Kasumi-1 (cell line): Measurements from ENCODE around the gene CCNE1.

Experiments
- DNase-seq, 2 experiments: peaks; one replicate each; lab custom pipeline; 2025; lab: John Stamatoyannopoulos, UW

CCNE1 gene

DNA sequence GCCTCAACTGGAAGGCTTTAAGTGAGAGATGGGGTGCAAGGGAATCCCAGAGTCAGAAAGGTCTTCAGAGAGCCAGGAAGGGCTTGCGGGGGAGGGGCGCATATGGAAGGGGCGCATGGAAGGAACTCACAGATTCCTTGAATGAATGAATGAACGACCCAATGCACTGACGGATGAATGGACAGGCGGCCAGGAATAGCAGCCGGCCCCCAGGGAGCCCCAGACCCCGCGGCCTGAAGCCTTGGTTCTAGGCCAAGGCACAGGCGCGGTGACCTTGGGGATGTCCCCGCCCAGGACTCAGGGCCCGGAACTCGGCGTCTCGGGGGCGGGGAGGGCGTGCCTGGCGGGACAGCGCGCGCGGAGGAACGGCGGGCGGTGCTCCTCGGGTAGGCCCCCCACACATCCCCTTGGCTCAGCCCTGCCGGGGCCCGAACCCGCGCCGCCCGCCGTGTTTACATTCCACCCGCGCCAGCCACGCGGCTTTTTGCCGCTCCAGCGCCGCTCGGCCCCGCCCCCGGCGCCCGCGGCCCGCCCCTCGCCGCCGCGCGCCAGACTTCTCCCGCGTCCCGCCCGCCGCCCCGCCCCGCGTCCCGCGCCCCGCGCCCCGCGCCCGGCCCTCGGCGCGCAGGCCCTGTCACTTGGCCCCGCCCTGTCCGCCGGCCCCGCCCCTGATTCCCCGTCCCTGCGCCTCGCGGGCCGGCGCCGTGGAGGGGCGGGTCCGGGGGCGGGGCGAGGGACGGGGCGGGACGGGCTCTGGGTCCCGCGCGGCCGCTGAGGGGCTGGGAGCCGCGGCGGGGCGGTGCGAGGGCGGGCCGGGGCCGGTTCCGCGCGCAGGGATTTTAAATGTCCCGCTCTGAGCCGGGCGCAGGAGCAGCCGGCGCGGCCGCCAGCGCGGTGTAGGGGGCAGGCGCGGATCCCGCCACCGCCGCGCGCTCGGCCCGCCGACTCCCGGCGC, at the start of gene CCNE1:
TSS of gene CCNE1 (plus strand) at position 867 of the 955 bp plus-strand sequence. CDS start 565 bp downstream, outside the sequence.
- peak; percentile 65 to 79 for DNase-seq

DNA sequence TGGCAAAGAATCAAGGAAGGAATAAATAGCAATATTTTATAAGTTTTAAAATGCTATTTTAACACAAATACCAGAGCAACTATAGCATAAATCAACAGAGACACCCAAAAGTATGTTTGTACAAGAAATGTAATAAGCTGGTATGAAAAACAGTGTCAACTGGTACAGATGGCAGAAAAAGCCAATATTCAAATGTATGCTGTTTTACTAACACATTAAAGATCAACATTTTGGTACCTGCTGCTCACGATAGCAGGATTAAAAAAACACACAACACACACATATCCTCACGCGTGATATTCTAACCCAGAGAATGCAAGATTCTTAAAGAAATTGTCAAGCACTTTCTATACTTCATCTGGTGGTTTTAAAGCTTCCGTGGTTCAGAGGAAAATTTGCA, 48.6 kb upstream of the CCNE1 start:
- DNase-seq = no peak

DNA sequence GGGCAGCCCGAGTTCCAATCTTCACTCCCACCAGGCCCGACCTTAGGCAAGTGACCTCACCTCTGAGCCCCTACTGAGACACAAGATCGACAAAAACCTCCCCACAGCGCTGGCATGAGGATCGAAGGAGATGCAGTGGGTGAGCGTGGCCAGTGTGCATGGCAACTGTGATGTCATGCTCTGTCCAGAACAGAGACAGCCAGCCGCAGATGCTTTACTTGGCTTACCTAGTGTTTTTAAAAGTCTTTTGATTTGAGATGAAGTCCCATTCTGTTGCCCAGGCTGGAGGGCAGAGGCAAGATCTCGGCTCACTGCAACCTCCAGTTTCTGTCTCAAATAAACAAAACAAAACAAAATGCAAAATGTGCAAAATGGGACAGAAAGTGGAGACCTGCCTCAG, 47.4 kb upstream of the CCNE1 start:
- DNase-seq = no peak

DNA sequence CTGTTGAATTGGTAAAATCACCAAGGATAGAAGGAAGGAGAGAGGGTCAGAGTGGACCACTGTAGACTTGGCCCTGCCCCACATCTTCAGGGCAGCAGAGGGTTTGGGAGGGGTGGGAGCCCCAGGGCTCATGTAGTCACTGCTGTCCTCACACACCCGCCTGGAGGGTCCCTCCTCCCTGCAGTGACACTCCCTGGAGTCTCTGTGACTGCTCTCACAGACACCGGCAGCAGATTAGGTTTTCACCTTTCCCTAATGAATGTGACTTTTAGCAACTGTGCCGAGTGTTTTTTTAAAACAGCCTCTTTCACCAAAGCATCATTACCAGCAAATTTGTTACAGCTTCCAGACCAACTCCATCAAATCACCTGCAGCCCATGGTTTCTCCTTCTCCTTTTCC, 45.7 kb upstream of the CCNE1 start:
- no peak for DNase-seq

DNA sequence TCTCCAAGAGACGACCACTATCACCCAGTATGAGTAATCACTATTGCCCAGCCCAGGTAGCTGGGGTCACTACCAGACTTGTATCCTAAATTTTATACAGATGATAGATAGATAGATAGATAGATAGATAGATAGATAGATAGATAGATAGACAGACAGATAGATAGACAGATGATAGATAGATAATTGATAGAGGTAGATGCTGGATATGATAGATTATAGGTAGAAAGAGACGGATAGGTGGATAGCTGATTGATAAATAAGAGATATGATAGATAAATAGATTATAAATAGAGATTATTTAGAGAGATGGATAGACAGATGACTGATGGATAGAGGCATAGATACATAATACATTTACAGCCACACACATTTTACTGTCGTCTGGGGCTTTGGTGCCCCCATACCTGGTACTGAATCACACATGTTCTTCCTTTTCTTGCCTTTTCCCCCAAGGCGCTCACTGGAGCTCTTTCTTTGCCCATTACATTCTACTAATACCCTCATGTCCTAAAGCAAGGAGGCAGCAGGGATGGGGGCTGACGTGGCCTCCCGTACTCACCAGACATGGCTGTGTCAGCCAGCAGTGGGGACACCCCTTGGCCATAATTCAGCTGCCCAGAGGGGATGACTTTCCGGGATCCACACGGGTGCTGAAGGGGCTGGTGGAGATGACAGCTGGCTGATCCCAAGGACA, 44.6 kb upstream of the CCNE1 start:
- DNase-seq = no peak

DNA sequence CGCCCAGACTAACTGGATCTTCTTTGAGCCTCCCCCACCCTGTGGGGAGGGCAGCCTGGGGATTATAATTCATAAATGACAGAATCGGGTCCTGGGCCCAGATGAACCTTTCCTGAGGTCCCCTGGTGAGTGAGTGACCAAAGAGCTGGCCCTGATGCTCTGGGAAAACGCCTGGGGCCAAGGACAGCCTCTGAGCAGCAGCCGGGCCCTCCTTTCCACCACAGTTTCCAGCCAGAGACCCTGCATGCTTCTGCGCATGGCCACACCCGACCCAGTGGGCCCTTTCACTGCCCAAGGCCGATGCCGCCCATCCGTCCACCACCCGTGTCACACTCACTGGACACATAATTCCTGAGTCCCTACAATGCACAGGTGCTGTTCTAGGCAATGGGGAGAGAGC, 43.6 kb upstream of the CCNE1 start:
- no peak for DNase-seq

DNA sequence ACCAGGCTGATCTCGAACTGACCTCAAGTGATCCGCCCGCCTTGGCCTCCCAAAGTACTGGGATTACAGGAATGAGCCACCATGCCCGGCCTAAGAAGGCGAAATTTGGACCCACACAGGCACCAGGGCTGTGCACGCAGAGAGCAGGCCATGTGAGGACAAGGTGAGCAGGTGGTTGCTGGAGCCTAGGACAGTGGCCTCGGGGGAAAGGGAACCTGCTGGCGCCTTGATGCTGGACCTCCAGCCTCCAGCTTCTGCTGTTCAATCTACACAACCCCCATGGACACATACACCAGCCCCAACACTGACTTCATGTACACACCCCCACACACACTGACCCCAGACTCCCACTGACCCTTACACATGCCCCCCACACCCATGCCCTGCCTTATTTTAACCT, 41.8 kb upstream of the CCNE1 start:
- no peak for DNase-seq

DNA sequence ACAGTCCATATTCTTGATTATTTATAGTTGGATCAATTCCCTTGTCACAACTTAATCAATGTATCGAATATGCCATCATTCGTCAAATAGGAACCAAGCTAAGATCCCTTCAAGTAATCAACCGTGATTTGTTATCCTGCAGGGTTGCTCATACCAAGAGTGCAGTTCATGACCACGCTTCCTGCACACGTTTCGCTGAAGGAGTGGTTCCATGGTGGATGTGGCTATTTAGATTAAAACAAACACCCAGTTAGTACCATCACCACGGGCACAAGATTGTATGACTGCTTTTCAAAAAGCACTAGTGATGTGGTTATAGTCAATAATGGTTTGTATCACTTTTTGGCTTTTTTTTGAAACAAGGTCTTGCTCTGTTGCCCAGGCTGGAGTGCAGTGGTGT, 41.1 kb upstream of the CCNE1 start:
- DNase-seq = no peak

DNA sequence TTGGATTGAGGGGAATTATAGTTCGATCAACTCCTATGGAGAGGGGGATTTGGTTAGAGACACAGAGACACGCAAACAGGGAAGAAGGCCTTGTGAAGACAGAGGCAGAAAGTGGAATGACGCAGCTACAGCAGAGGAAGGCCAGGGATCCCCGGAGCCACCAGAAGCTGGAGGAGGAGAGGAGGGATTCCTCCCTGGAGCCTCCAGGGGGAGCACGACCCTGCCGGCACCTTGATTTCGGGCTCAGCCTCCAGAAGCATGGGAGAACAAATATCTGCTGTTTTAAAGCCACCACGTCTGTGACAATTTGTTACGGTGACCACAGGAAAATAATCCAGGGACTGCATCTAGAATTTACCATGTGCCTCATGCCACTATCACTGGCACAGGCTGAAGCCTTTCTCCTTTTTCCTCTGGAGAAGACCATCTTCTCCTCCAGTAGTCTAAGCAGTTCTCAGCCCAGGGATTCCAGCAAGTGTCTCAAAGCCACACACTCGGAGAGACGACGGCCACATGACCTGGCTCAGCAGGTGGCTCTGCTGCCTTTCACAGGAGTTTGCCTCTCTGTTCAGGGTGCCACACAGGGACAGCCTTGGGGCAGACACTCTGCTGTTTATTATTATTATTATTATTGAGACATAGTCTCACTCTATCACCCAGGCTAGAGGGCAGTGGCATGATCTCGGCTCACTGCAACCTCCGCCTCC, 39.9 kb upstream of the CCNE1 start:
- DNase-seq = peak; percentile 54 to 71

DNA sequence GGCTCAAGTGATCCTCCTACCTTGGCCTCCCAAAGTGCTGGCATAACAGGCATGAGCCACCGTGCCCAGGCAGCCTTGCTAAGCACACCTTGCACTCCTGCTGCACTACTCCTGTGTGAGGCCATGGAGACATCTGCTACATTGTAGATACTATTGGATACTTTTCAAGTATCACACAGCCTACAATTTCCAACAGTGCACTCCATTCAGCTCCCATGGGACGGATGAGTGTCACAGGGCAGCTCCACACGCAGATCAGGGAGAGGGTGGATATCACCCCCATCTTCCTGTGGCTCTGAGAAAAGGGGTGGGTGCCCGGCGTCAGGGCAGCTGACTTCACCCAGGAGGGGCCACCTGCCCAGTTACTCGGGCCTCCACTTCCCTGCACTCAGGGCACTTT, 39.1 kb upstream of the CCNE1 start:
- DNase-seq = no peak

DNA sequence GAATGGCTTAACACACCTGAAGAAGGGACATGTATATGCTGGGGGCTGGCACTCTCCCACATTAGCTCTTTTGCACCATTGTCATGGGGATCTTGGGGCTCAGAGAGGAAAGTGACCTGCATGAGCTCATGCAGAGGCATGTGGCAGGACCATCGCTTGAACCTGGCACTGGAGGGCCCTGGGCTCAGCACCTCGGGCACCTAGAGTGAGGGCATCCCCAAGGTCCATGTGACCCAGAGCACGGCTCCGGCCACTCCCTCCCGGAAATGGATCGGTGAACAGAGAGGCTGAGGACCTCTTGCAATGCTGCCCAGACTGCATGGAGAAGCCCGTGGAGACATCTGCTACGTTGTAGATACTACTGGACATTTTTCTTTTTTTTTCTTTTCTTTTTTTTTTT, 38.6 kb upstream of the CCNE1 start:
- no peak for DNase-seq

DNA sequence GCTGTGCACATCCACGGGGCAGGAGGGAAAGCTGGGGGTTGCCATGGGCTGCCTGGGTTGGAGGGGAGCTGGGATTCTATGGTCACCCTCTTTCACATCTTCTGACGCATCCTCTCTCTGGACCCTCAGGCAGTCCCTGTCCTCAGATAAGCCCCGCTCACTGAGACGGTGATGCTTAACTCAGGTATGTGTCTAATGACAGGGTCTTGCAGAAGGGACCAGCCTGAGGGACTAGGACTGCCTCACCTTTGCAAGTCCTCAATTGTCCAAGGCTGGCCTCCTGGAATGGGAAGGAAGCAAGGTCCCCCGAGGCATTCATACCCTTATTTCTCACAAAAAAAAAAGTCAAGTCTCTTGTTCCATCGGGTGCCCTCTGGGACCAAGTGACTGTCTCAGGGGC, 37.7 kb upstream of the CCNE1 start:
- no peak for DNase-seq

DNA sequence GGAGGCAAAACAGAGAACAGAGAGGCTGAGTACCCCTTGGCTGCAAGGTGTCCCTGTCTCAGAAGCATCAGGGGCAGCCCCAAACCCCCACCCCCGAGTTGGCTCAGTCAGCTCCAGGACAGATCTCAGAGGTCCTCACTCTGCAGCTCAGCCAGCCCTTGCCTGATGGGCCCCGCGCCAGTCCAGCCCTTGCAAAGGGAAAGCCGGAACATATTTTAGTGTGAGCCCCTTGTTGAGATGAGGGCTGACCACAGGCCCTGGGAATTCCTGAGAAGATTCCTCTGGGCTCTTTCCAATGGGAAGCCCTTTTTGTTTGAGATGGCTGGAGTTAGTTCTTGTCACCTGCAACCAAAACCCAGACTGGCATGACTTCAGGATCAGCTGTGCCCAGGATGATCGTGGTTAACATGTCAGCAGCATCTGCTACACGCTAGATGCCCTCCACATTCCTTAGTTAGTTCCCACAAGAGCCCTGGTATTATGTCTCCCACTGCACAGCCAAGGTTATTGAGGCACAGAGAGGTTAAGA, 33.9 kb upstream of the CCNE1 start:
- DNase-seq = no peak

DNA sequence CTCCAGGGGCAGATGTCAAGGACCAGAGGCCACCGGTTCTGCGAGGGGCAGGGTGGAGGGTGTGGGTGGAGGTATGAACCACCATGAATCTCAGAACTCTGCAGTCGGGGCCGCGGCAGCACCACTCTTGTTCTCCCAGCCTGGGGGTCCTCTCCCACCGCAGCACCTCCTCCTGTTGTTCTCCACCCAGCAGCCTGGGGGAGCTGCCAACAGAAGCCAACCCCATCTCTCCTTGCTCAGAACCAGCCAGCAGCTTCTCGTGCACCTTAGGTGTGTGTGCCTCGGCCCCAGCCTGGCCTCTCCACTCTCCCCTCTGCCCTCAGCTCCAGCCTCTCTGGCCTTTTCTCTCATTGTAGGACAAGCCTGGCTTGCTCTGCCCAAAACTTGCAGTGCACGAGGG, 31.9 kb upstream of the CCNE1 start:
- DNase-seq = peak; percentile 24 to 32

DNA sequence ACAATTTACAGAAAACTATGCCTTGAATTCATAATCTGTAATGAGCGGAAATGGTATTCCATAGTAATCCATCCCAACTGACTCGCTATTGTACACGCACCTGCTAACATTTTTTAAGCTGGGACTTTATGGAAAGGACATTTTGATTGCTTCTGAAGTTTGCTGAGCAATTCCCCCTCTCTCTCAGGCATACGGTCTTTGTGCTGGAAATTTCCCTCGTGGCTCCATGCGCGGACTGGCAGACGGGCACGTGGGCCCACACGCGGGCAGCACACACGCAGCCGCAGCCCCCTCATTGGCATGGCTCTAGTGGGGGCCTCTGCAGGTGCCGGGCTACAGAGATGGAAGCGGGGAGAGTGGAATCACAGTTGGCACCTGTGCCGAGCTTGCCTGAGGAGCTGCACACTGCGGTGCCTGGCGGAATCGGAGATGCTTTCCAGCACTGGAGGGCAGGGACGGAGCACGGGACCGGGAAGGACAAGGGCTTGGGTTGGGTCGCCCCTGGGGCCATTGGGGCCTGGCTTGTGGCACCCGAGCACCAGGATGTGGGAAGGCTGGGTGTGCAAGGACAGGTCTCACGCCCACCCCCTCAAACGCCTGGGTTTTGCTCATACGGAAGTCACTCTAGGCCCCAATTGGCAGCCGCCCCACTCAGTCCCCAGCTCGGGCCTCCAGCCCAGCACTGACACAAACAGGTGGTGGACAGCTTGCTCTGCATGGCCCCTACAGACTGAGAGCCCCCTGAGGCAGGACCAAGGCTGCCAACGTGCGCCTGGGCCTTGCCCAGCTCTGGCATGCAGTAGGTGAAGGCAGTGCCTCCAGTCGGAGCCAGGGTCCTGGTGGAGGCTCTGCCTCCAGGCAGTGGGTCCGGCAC, 30.2 kb upstream of the CCNE1 start:
- no peak for DNase-seq

DNA sequence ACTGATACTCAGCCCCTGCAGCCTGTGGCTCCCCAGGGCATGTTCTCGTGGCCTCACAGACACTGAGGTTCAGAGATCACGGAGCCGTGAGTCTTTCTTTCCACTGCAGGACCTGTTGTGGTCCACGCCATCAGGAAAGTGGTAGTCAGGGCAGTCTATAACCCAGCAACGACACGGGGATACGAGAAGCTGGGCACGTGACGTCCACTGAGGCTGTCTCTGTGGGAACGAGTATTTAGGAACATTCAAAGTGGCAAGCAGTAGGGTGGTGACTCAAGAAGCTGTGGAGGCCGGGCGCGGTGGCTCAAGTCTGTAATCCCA, 29.6 kb upstream of the CCNE1 start:
- DNase-seq = no peak

DNA sequence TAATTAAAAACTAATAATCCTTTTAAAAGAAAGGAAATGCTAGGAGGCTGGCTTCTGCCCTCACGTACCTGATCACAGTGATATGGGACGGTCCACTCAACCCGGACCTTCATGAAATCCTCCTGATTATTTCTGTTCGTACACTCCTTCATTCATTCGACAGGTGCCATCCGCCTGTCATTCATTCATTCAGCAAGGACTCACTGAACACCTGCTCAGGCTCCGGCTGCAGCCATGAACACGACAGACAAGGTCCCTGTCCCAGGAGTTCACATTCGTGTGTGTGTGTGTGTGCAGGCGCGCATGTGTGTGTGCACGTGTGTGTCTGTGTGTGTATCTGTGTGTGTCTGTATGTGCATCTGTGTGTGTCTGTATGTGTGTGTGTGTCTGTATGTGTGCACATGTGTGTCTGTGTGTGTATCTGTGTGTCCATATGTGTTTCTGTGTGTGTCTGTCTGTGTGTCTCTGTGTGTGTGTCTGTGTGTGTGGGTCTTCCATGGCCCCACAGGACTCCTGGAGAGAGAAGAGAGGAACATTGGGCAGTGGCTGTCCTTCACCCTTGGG, 28.1 kb upstream of the CCNE1 start:
- no peak for DNase-seq

DNA sequence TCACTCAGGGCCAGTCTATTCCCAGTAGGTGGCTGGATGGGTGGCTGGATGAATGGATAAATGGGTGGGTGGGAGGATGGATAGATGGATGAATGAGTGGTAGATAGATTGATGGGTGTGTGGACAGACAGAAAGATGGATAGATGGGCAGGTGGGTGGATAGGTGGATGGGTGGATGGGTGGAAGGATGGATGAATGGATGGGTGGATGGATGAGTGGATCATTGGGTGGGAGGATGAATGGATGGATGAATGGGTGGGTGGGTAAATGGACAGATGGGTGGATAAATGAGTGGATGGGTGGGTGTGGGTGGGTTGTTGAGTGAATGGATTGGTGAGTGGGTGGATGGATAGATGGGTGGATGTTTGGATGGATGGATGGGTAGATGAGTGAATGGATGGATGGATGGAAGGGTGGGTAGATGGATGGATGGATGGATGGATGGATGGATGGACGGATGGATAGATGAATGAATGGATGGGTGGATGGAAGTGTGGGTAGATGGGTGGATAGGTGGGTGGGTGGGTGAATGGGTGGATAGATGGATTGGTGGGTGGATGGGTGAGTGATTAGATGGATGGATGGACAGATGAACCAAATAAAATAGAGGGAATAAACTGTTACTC, 27.1 kb upstream of the CCNE1 start:
- DNase-seq = no peak

DNA sequence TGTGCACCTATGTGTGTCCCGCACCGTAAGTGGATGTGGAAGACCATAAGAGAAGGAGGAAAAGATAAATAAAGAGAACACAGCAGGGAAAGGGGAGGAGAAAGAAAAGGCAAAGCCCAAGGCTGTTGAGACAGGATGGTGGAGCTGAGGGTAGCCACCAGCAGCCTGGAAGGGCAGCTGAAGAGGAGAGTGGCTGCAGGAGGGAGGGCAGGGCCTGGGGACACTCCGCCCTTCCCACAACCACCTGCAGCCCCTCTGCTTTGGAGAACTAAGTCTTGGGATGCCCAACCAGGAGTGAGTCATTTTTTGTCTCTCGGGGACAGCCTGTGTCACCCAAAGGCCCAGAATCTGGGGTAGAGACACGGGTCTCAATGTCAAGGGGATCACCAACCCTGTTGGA, 26.4 kb upstream of the CCNE1 start:
- DNase-seq = no peak

DNA sequence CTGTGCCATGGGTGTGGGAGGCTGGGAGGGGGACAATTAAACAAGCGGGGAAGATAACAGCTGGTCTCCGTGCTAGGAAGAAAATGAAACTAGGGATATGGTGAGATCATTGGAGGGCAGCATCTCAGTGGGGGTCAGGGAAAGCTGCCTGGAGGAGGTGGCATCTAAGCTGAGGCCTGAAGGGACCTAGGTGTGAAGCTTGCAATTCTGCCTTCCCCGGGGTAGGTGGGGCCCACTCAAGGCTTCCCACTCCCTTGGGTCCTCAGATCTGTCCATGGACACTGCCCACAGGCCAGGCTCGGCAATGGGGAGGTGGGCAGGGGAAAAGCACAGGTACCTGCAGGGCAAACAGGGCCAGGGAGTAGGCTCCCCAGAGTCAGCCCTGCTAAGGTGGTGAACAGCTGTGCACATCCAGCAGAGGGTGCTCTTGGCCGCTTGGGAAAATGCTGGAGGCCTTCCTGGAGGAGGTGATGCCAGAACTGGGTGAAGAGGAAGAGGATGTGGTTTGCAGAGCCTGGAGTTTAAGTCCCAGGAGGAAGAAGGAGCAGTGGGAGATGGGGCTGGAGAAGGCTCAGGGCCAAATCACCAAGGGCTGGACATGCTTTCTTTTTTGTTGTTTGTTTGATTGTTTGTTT, 25.7 kb upstream of the CCNE1 start:
- DNase-seq = no peak
